Esophagus muscularis mucosa (tissue), 4 donors: ENCODE data around the gene PRR20A.

ENCODE experiments used
- EP300 ChIP-seq: sonication (generic); formaldehyde crosslinking; IDR thresholded peaks from one replicate; pipeline ENCODE4 v1.6.1; 2017; ENCODE audit warnings: antibody characterized with exemption
- POLR2A ChIP-seq: fragments of 450-650 bp; IDR thresholded peaks from one replicate; pipeline ENCODE4 v1.6.1; 2017; ENCODE audit warnings: antibody characterized with exemption, moderate library complexity, mild to moderate bottlenecking, low read depth
- POLR2AphosphoS5 ChIP-seq, 2 donors: sonication (generic); formaldehyde crosslinking; IDR thresholded peaks; one replicate each; pipeline ENCODE4 v1.6.1; 2017; ENCODE audit warnings: antibody characterized with exemption in 2 of 2
- TF ChIP-seq, protein P1 (sequence below), 3 experiments: fragments of 200-600 bp in 2 of 3; fragments of 450-650 bp in 1 of 3; sonication (generic) in 2 of 3; IDR thresholded peaks; one replicate each; pipeline ENCODE4 v1.5.1; 2017 to 2019; ENCODE audit warnings: antibody characterized with exemption in 3 of 3, mild to moderate bottlenecking in 2 of 3, moderate library complexity in 1 of 3

DNA sequence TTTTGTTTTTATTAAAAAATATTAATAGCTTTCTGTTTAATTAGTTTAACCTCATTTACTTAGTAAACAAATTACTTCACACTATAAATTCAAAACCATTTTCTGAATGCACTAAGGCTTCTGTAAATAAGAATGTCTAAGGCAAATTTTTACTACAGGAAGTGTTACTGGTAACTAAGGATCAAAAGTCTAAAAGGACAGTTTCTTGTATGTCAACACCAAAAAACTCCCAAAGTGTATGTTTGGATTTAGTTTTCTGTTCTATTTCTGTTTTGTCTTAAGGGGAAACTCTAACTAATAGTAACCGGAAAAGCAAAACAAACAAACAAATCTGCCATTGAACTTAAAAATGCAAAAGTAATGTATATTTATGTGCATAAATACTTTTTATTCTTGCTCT is 50.9 kb downstream of the PRR20A start:
- TF ChIP-seq, protein P1, sequence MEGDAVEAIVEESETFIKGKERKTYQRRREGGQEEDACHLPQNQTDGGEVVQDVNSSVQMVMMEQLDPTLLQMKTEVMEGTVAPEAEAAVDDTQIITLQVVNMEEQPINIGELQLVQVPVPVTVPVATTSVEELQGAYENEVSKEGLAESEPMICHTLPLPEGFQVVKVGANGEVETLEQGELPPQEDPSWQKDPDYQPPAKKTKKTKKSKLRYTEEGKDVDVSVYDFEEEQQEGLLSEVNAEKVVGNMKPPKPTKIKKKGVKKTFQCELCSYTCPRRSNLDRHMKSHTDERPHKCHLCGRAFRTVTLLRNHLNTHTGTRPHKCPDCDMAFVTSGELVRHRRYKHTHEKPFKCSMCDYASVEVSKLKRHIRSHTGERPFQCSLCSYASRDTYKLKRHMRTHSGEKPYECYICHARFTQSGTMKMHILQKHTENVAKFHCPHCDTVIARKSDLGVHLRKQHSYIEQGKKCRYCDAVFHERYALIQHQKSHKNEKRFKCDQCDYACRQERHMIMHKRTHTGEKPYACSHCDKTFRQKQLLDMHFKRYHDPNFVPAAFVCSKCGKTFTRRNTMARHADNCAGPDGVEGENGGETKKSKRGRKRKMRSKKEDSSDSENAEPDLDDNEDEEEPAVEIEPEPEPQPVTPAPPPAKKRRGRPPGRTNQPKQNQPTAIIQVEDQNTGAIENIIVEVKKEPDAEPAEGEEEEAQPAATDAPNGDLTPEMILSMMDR (IDR thresholded peaks at IDR 0.05) = no peak
- TF ChIP-seq EP300 (no peak), POLR2A (no peak), POLR2AphosphoS5 (IDR thresholded peaks at IDR 0.05) (no peak)
